ENCODE measurements around the gene SRMS.

Gene SRMS

DNA sequence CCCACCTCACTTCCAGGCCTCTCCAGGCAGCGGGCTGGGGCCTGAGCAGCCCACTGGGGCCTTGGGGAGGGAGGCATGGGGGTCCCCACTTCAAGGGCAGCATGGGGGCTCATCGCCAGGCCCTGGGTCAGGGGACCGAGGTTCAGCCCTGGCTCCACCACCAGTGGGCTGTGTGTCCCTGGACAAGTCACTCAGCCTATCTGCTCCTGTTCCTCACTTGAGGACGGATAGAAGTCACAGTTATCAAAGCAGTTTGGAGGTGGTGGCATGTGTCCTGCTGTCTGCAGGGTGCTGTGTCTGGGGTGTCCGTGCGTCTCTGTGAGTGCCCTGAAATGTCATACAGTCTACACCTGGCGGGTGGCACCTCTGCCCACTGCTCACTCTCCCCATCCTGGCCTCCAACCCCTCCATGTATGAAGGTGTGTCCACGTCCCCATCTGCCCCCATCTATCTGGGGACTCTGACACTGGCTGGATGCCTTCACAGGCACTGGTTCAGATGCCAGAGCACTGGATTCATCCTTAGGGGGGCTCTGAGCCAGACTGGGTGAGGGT lies 52.3 kb downstream of the SRMS start:
- Histone ChIP-seq H3K27me3 (replicated peaks; ENCODE audit: control insufficient read depth, insufficient read depth, low read length, poor library complexity, severe bottlenecking) (peaks cover 23% of the 10 kb centered on the region), H3K36me3 (ENCODE audit: control insufficient read depth, insufficient read depth, low read length) (no peaks in the 10 kb centered on the region), H3K4me1 (ENCODE audit: control insufficient read depth, insufficient read depth, low read length, poor library complexity, severe bottlenecking) (peaks cover 21% of the 10 kb centered on the region), H3K4me3 (ENCODE audit: insufficient read depth, low read depth, low read length, poor library complexity, severe bottlenecking) (no peak overlapping the region), H3K27ac (ENCODE audit: insufficient read depth, low read length, poor library complexity, severe bottlenecking) (no peak overlapping the region), H3K9me3 (ENCODE audit: control insufficient read depth, low read length) (no peaks in the 10 kb centered on the region)
- no peak for DNase-seq

- Histone ChIP-seq H3K9me3 (ENCODE audit: control insufficient read depth, low read length) (no peaks in the 10 kb centered on the region), H3K27me3 (replicated peaks; ENCODE audit: control insufficient read depth, insufficient read depth, low read length, poor library complexity, severe bottlenecking) (peaks cover 17% of the 10 kb centered on the region), H3K4me1 (ENCODE audit: control insufficient read depth, insufficient read depth, low read length, poor library complexity, severe bottlenecking) (peaks cover 19% of the 10 kb centered on the region), H3K4me3 (ENCODE audit: insufficient read depth, low read depth, low read length, poor library complexity, severe bottlenecking) (no peak overlapping the region), H3K36me3 (ENCODE audit: control insufficient read depth, insufficient read depth, low read length) (no peaks in the 10 kb centered on the region), H3K27ac (ENCODE audit: insufficient read depth, low read length, poor library complexity, severe bottlenecking) (no peak overlapping the region)
- DNase-seq, result no peak
These were observed 53.0 kb downstream of the SRMS start for GRCh38 chr20:63494420-63495166.

- Histone ChIP-seq H3K27me3 (replicated peaks; ENCODE audit: control insufficient read depth, insufficient read depth, low read length, poor library complexity, severe bottlenecking) (peaks cover 14% of the 10 kb centered on the region), H3K9me3 (ENCODE audit: control insufficient read depth, low read length) (no peaks in the 10 kb centered on the region), H3K36me3 (ENCODE audit: control insufficient read depth, insufficient read depth, low read length) (no peaks in the 10 kb centered on the region), H3K4me3 (ENCODE audit: insufficient read depth, low read depth, low read length, poor library complexity, severe bottlenecking) (no peak overlapping the region), H3K27ac (ENCODE audit: insufficient read depth, low read length, poor library complexity, severe bottlenecking) (no peak overlapping the region), H3K4me1 (ENCODE audit: control insufficient read depth, insufficient read depth, low read length, poor library complexity, severe bottlenecking) (peaks cover 15% of the 10 kb centered on the region)
- no peak for DNase-seq
These were observed 53.5 kb downstream of the SRMS start for GRCh38 chr20:63494084-63494419.

GRCh38 chr20:63493563-63494020 lies 54.0 kb downstream of the SRMS start:
- Histone ChIP-seq H3K27me3 (replicated peaks; ENCODE audit: control insufficient read depth, insufficient read depth, low read length, poor library complexity, severe bottlenecking) (peaks cover 15% of the 10 kb centered on the region), H3K4me1 (ENCODE audit: control insufficient read depth, insufficient read depth, low read length, poor library complexity, severe bottlenecking) (peaks cover 15% of the 10 kb centered on the region), H3K36me3 (ENCODE audit: control insufficient read depth, insufficient read depth, low read length) (no peaks in the 10 kb centered on the region), H3K4me3 (ENCODE audit: insufficient read depth, low read depth, low read length, poor library complexity, severe bottlenecking) (no peak overlapping the region), H3K27ac (ENCODE audit: insufficient read depth, low read length, poor library complexity, severe bottlenecking) (no peak overlapping the region), H3K9me3 (ENCODE audit: control insufficient read depth, low read length) (no peaks in the 10 kb centered on the region)
- no peak for DNase-seq

DNA sequence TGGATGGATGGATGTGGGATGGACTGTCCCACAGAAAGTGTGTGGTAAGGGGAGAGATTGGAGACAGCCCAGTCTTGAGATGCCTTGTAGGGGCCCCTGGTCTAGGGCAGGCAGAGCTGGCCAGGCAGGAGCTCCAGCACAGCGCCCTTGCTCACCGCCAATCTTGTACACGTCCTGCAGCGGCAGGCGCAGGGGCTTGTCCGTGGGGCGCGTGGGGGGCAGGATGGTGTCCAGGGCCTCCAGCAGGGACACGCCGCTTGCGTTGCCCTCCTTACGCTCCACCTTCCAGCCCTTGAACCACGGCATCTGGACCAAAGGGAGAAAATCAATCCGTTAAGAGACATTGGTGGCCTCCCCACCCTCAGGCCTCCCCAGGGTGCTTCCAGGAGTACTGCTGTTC lies 54.6 kb downstream of the SRMS start:
- no peak for DNase-seq
- no peak overlapping the region for H3K27ac ChIP-seq (ENCODE audit: insufficient read depth, low read length, poor library complexity, severe bottlenecking)
- H3K4me1 ChIP-seq (ENCODE audit: control insufficient read depth, insufficient read depth, low read length, poor library complexity, severe bottlenecking), result peaks cover 10% of the 10 kb centered on the region
- H3K4me3 ChIP-seq (ENCODE audit: insufficient read depth, low read depth, low read length, poor library complexity, severe bottlenecking), result no peak overlapping the region
- no peaks in the 10 kb centered on the region for H3K36me3 ChIP-seq (ENCODE audit: control insufficient read depth, insufficient read depth, low read length)
- peaks cover 9% of the 10 kb centered on the region for H3K27me3 ChIP-seq (replicated peaks; ENCODE audit: control insufficient read depth, insufficient read depth, low read length, poor library complexity, severe bottlenecking)
- H3K9me3 ChIP-seq (ENCODE audit: control insufficient read depth, low read length), result no peaks in the 10 kb centered on the region

DNA sequence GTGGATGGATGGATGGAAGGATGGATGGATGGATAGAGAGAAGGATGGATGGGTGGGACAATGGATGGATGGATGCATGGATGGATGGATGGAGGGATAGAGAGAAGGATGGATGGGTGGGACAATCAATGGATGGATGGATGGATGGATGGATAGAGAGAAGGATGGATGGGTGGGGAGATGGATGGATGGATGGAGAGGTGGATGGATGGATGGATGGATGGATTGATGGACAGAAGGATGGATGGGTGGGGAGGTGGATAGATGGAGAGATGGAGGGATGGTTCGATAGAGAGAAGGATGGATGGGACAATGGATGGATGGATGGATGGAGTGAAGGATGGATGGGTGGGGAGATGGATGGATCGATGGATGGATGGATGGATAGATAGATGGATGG lies 55.0 kb downstream of the SRMS start:
- Histone ChIP-seq H3K27ac (ENCODE audit: insufficient read depth, low read length, poor library complexity, severe bottlenecking) (no peak overlapping the region), H3K4me1 (ENCODE audit: control insufficient read depth, insufficient read depth, low read length, poor library complexity, severe bottlenecking) (peaks cover 6% of the 10 kb centered on the region), H3K27me3 (replicated peaks; ENCODE audit: control insufficient read depth, insufficient read depth, low read length, poor library complexity, severe bottlenecking) (peaks cover 8% of the 10 kb centered on the region), H3K9me3 (ENCODE audit: control insufficient read depth, low read length) (no peaks in the 10 kb centered on the region), H3K36me3 (ENCODE audit: control insufficient read depth, insufficient read depth, low read length) (no peaks in the 10 kb centered on the region), H3K4me3 (ENCODE audit: insufficient read depth, low read depth, low read length, poor library complexity, severe bottlenecking) (no peak overlapping the region)
- DNase-seq, result no peak

- no peak overlapping the region for H3K27ac ChIP-seq (ENCODE audit: insufficient read depth, low read length, poor library complexity, severe bottlenecking)
- DNase-seq, result no peak
- H3K4me3 ChIP-seq (ENCODE audit: insufficient read depth, low read depth, low read length, poor library complexity, severe bottlenecking), result no peak overlapping the region
- H3K27me3 ChIP-seq (replicated peaks; ENCODE audit: control insufficient read depth, insufficient read depth, low read length, poor library complexity, severe bottlenecking), result peaks cover 7% of the 10 kb centered on the region
- H3K36me3 ChIP-seq (ENCODE audit: control insufficient read depth, insufficient read depth, low read length), result no peaks in the 10 kb centered on the region
- H3K4me1 ChIP-seq (ENCODE audit: control insufficient read depth, insufficient read depth, low read length, poor library complexity, severe bottlenecking), result peaks cover 6% of the 10 kb centered on the region
- H3K9me3 ChIP-seq (ENCODE audit: control insufficient read depth, low read length), result no peaks in the 10 kb centered on the region
These were observed 55.8 kb downstream of the SRMS start for GRCh38 chr20:63491635-63492230.

DNA sequence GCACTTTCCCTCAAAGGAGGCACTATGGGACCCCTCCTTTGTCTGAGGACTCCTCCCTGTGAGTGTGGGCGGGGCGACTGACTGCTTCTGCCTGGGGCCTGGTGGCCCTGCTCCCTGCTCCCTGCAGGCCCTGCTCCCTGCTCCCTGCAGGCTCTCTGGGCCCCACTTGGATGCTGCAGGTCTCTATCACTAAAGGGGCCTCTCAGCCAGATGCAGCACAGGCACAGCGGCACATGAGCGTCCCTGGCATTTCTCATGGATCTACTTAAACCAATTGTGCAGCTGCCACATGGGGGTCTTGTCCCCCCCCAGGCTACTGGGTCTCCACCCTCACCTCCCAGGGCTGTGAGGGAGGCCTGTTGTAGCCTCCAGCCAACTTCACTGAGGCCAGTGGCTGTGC lies 56.5 kb downstream of the SRMS start:
- peaks cover 7% of the 10 kb centered on the region for H3K27me3 ChIP-seq (replicated peaks; ENCODE audit: control insufficient read depth, insufficient read depth, low read length, poor library complexity, severe bottlenecking)

More for the DNA sequence above, 56.5 kb downstream of the SRMS start:
- Histone ChIP-seq H3K4me3 (ENCODE audit: insufficient read depth, low read depth, low read length, poor library complexity, severe bottlenecking) (no peak overlapping the region), H3K9me3 (ENCODE audit: control insufficient read depth, low read length) (no peaks in the 10 kb centered on the region), H3K4me1 (ENCODE audit: control insufficient read depth, insufficient read depth, low read length, poor library complexity, severe bottlenecking) (peaks cover under 1% of the 10 kb centered on the region), H3K27ac (ENCODE audit: insufficient read depth, low read length, poor library complexity, severe bottlenecking) (no peak overlapping the region), H3K36me3 (ENCODE audit: control insufficient read depth, insufficient read depth, low read length) (no peaks in the 10 kb centered on the region)
- DNase-seq, result no peak

All from effector memory CD4-positive, alpha-beta T cell (primary cell).